A549 (cell line): ENCODE results near the gene OGDHL. TPM values are rescaled to one million over a fixed set of nuclear protein-coding genes. Genes with fewer than 3 reads are reported as not detected.

ENCODE experiments used
- ATAC-seq, 2 experiments: fragments of 200-7000 bp in 1 of 2; fragments of >200 bp in 1 of 2; cut with Nextera tagmentation in 1 of 2; cut with Tn5 transposase in 1 of 2; 3 replicates each; pipeline versions ENCODE4 v1.8.0 to v1.9.1; 2018 to 2020; ENCODE audit warnings: mild to moderate bottlenecking in 1 of 2, moderate library complexity in 1 of 2
- CTCF ChIA-PET: fragments of 300-600 bp; sonication (Branson Sonifier 250); formaldehyde crosslinking; extraction: SDS; loops from one replicate; lab custom pipeline; 2021; ENCODE audit warnings: antibody characterized with exemption, inconsistent platforms; lab: Yijun Ruan, JAX
- POLR2A ChIA-PET: fragments of 350-600 bp; formaldehyde crosslinking; extraction: SDS; loops from one replicate; lab custom pipeline; 2021; ENCODE audit warnings: antibody characterized with exemption, inconsistent platforms; lab: Yijun Ruan, JAX
- DNase-seq, 2 experiments: peaks; one replicate each; pipeline versions ENCODE4 v3.0.0 to v3.0.0-alpha.2; 2011 to 2016; ENCODE audit warnings: low read depth in 1 of 2, low spot score in 1 of 2
- FAIRE-seq: peaks from 2 replicates; lab custom pipeline; 2011; peaks lifted over from hg19 to GRCh38; lab: Jason Lieb, UNC
- H3K27ac ChIP-seq, 2 experiments: fragments of >200 bp; sonication (Bioruptor Twin); formaldehyde crosslinking; 3 replicates each; pipeline ENCODE4 v1.5.1; 2016 to 2017
- H3K4me1 ChIP-seq: fragments of >200 bp; sonication (Bioruptor Twin); formaldehyde crosslinking; 3 replicates; pipeline ENCODE4 v1.6.1; 2016
- H3K4me2 ChIP-seq: fragments of >200 bp; sonication (Bioruptor Twin); formaldehyde crosslinking; 3 replicates; pipeline ENCODE4 v1.6.1; 2016
- H3K4me3 ChIP-seq: fragments of >200 bp; sonication (Bioruptor Twin); formaldehyde crosslinking; 3 replicates; pipeline ENCODE4 v1.5.1; 2016
- H3K9me3 ChIP-seq: fragments of >200 bp; sonication (Bioruptor Twin); formaldehyde crosslinking; 3 replicates; pipeline ENCODE4 v1.6.1; 2016
- CHD4 ChIP-seq: fragments of 200-600 bp; sonication (generic); IDR thresholded peaks from 2 replicates; pipeline ENCODE4 v1.6.1; 2016; ENCODE audit warnings: antibody characterized with exemption, mild to moderate bottlenecking, borderline replicate concordance
- FOSL2 ChIP-seq, 2 experiments: fragments of 450-650 bp in 1 of 2; fragments of >200 bp in 1 of 2; sonication (Bioruptor Twin) in 1 of 2; formaldehyde crosslinking; IDR thresholded peaks; 2 replicates each; pipeline versions ENCODE4 v1.5.0 to v1.6.1; 2016 to 2020; ENCODE audit warnings: mild to moderate bottlenecking in 1 of 2, moderate library complexity in 1 of 2
- HEYL ChIP-seq: fragments of 250-450 bp; sonication (Bioruptor Pico); IDR thresholded peaks from 2 replicates; pipeline ENCODE4 v1.8.0; 2021; ENCODE audit warnings: mild to moderate bottlenecking, moderate library complexity
- KDM5A ChIP-seq: fragments of 200-600 bp; sonication (generic); IDR thresholded peaks from 2 replicates; pipeline ENCODE4 v1.6.1; 2016; ENCODE audit warnings: antibody characterized with exemption, mild to moderate bottlenecking
- MAFK ChIP-seq: fragments of 450-650 bp; IDR thresholded peaks from 2 replicates; pipeline ENCODE4 v1.6.1; 2014; ENCODE audit not compliant: partially characterized antibody
- MAX ChIP-seq: IDR thresholded peaks from 2 replicates; pipeline ENCODE4 v1.6.1; 2012
- MYC ChIP-seq: IDR thresholded peaks from 2 replicates; pipeline ENCODE4 v1.6.1; 2012; ENCODE audit warnings: mild to moderate bottlenecking, inconsistent platforms, low read length, improper control_type of control experiment, borderline replicate concordance
- NFE2L2 ChIP-seq: fragments of 150-350 bp; conservative IDR thresholded peaks from 2 replicates; pipeline ENCODE4 v1.6.1; 2014; ENCODE audit warnings: low read length
- NPAS2 ChIP-seq: fragments of 250-450 bp; sonication (Bioruptor Pico); IDR thresholded peaks from 2 replicates; pipeline ENCODE4 v1.8.0; 2022; ENCODE audit warnings: mild to moderate bottlenecking, moderate library complexity, borderline replicate concordance
- POLR2AphosphoS2 ChIP-seq: conservative IDR thresholded peaks from 2 replicates; pipeline ENCODE4 v1.6.1; 2012; ENCODE audit warnings: low read length, improper control_type of control experiment, inconsistent platforms
- REST ChIP-seq: fragments of 200-600 bp; sonication (generic); IDR thresholded peaks from 2 replicates; pipeline ENCODE4 v1.6.1; 2016; ENCODE audit warnings: antibody characterized with exemption, mild to moderate bottlenecking, moderate library complexity
- SREBF2 ChIP-seq: fragments of 450-650 bp; IDR thresholded peaks from 2 replicates; pipeline ENCODE4 v1.6.1; 2014; ENCODE audit warnings: mild to moderate bottlenecking, moderate library complexity
- TP53 ChIP-seq: fragments of 250-450 bp; sonication (Bioruptor Pico); IDR thresholded peaks from 2 replicates; pipeline ENCODE4 v1.5.0; 2021; ENCODE audit warnings: mild to moderate bottlenecking, moderate library complexity
- ZC3H11A ChIP-seq: fragments of 450-650 bp; IDR thresholded peaks from 2 replicates; pipeline ENCODE4 v1.6.1; 2014; ENCODE audit warnings: antibody characterized with exemption, mild to moderate bottlenecking
- ZFP36 ChIP-seq: fragments of 450-650 bp; IDR thresholded peaks from 2 replicates; pipeline ENCODE4 v1.6.1; 2014; ENCODE audit warnings: borderline replicate concordance; ENCODE audit not compliant: partially characterized antibody
- ZNF302 ChIP-seq: fragments of 250-450 bp; sonication (Bioruptor Pico); IDR thresholded peaks from 2 replicates; pipeline ENCODE4 v1.9.0; 2021; ENCODE audit warnings: inconsistent platforms, mild to moderate bottlenecking, moderate library complexity
- ZSCAN20 ChIP-seq: fragments of 250-450 bp; sonication (Bioruptor Pico); IDR thresholded peaks from 2 replicates; pipeline ENCODE4 v1.8.0; 2022; ENCODE audit warnings: mild to moderate bottlenecking, moderate library complexity
- WGBS: methylation state at CpG from one replicate; pipeline ENCODE4 v1.1.6; 2017; ENCODE audit errors: missing lambda C conversion rate; 5-methylcytosine and 5-hydroxymethylcytosine counted together
- polyA minus RNA-seq: library from RNA; depleted of rRNA, polyadenylated mRNA; stranded (reverse); fragments of >200 nt; gene quantifications from 2 replicates; pipeline ENCODE4 v1.2.3, GENCODE V29; 2011; rRNA and poly(A)+ RNA removed
- polyA plus RNA-seq, 4 experiments: library from polyadenylated mRNA; depleted of rRNA in 3 of 4; stranded (reverse); fragments of >200 nt; fragmentation: RNase III in 1 of 4; extraction: RNeasy Plus Mini Kit Qiagen cat#74134 plus additional on column Dnase treatment in 1 of 4; gene quantifications; 2 replicates in 3 of 4; 3 replicates in 1 of 4; pipeline ENCODE4 v1.2.3, GENCODE V29; 2011 to 2017
- TF ChIP-seq, protein P1 (sequence below): fragments of 450-650 bp; IDR thresholded peaks from 2 replicates; pipeline ENCODE4 v1.6.1; 2014; ENCODE audit warnings: antibody characterized with exemption
- TF ChIP-seq, protein P2 (sequence below): fragments of 150-350 bp; IDR thresholded peaks from 2 replicates; pipeline ENCODE4 v1.6.1; 2014; ENCODE audit warnings: low read depth, mild to moderate bottlenecking, low read length

The OGDHL gene
- 0.05 and 0.06 TPM in 2 replicates for polyA plus RNA-seq (2011; rRNA removed)
- polyA plus RNA-seq (2012; cell fraction: cytosol; rRNA removed): 0.15 and 0.26 TPM in 2 replicates
- polyA plus RNA-seq (2012; cell fraction: nucleus; rRNA removed): 0.76 and 0.95 TPM in 2 replicates
- polyA plus RNA-seq (2017; fragmentation: RNase III; extraction: RNeasy Plus Mini Kit Qiagen cat#74134 plus additional on column Dnase treatment): 0.13 to 0.22 TPM (median 0.18 TPM) in 3 replicates
- polyA minus RNA-seq: 0.15 and 0.54 TPM in 2 replicates

DNA sequence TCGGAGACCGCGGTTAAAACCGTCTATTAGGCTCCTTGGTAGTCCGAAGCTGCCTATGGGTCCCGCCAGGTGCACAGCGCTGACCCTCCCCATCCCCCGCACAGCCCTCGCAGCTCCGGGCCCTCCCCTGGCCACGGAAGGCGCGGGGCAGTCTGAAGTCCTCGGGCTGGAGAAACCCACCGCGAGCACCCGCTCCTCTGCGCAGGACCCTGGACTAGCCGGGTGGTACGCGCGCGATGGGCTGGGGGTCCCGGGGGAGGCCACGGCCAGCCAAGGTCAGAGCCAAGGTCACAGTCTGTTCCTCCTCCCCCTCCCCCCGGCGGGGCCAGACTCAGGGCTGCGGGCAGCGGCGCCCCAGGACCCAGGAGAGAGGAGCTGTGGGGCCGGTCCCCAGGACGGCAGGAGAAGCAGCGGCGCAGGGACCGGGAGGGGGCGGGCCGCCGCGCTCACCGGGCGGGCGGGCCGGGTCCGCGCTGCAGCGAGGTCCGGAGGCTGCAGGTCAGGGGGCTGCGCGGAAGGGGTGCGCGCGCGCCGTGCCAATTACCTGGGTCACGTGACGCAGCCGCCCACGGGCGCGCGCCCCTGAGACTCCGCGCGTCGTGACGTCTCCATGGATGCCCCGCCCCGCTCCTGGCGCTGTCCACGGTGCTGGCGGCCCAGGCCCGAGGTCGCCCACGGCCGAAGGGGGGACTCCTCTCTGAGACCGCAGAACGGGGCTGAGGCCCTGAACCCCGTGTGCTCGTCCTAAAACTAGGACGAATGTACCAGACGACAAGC is at the start of gene OGDHL:
TSS of gene OGDHL (minus strand) at position 535 of the 777 bp plus-strand sequence. CDS start 3,731 bp downstream, outside the sequence.
- FAIRE-seq (no peak), ATAC-seq (peak; percentile 72 to 82), DNase-seq (peak in 1 of 2 experiments; percentile 33)
- H3K4me1 ChIP-seq: peaks cover 5% of the 10 kb centered on the region; the same call in 1 of the 3 replicates
- H3K4me2 ChIP-seq: peak within 1 kb of the TSS; percentile 98
- ChIA-PET POLR2A (no interaction called here), CTCF (no interaction called here)
- H3K27ac ChIP-seq: peak within 1 kb of the TSS in 1 of 2 experiments; percentile 44; a peak in 1 of 6 replicates
- H3K9me3 ChIP-seq: peaks cover 4% of the 10 kb centered on the region; the same call in 1 of the 3 replicates
- 5% methylated on average over 15 of the region's 81 CpGs for WGBS
- TF ChIP-seq NPAS2 (CRISPR knock-in tag): no peak
- TF ChIP-seq SREBF2: no peak
- TF ChIP-seq TP53 (CRISPR knock-in tag): no peak
- no peak for TF ChIP-seq KDM5A
- no peak for TF ChIP-seq POLR2AphosphoS2
- TF ChIP-seq REST: peak; percentile 98
- 0 out of 2 replicates have a peak, but pooled peaks have one; percentile 24 for TF ChIP-seq MAX
- TF ChIP-seq, protein P1, sequence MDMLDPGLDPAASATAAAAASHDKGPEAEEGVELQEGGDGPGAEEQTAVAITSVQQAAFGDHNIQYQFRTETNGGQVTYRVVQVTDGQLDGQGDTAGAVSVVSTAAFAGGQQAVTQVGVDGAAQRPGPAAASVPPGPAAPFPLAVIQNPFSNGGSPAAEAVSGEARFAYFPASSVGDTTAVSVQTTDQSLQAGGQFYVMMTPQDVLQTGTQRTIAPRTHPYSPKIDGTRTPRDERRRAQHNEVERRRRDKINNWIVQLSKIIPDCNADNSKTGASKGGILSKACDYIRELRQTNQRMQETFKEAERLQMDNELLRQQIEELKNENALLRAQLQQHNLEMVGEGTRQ: peak; percentile 76
- TF ChIP-seq MYC: no peak
- TF ChIP-seq CHD4: no peak
- H3K4me3 ChIP-seq: peak within 1 kb of the TSS; percentile 57

DNA sequence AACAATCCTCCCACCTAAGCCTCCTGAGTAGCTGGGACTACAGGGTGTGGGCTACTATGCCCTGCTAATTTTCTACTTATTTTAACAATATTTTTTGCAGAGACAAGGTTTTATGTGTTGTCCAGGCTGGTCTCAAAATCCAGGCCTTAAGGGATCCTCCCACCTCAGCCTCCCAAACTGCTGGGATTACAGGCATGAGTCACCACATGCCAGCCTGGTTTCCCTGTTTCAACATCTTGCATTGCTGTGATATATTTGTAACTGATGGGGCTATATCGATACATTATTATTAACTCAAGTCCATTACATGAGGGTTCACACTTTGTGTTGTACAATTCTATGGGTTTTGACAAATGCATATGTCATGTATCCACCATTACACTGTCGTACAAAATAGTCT is 41.9 kb upstream of the OGDHL start:
- POLR2A ChIA-PET: no interaction called here
- H3K4me3 ChIP-seq: no peak overlapping the region
- no peak overlapping the region for H3K27ac ChIP-seq
- H3K4me2 ChIP-seq: no peak overlapping the region
- TF ChIP-seq NFE2L2 (no peak), ZFP36 (no peak), ZSCAN20 (CRISPR knock-in tag) (no peak), NPAS2 (CRISPR knock-in tag) (no peak), FOSL2 (IDR thresholded peaks at IDR 0.05) (no peak), FOSL2 (CRISPR knock-in tag; IDR thresholded peaks at IDR 0.05) (no peak), HEYL (no peak), ZNF302 (CRISPR knock-in tag) (no peak), ZC3H11A (no peak), CHD4 (no peak), MAFK (no peak)
- TF ChIP-seq, protein P2, sequence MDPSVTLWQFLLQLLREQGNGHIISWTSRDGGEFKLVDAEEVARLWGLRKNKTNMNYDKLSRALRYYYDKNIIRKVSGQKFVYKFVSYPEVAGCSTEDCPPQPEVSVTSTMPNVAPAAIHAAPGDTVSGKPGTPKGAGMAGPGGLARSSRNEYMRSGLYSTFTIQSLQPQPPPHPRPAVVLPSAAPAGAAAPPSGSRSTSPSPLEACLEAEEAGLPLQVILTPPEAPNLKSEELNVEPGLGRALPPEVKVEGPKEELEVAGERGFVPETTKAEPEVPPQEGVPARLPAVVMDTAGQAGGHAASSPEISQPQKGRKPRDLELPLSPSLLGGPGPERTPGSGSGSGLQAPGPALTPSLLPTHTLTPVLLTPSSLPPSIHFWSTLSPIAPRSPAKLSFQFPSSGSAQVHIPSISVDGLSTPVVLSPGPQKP: no peak
- peaks cover 5% of the 10 kb centered on the region; the same call in 1 of the 3 replicates for H3K9me3 ChIP-seq
- CTCF ChIA-PET: no interaction called here
- FAIRE-seq (no peak), ATAC-seq (no peak), DNase-seq (no peak)
- WGBS: 42% methylated on average over 2 of the region's 2 CpGs
- H3K4me1 ChIP-seq: no peaks in the 10 kb centered on the region
